GM23338 (cell line): ENCODE results near the gene TRUB2. TPM values are rescaled to one million over a fixed set of nuclear protein-coding genes. Genes with fewer than 3 reads are reported as not detected.
"Not testable (repeated sequence)": the region's sequence is repeated elsewhere in the genome, so short reads cannot be mapped to it uniquely, and the experiment has no call there.

Experiments
- ATAC-seq: fragments of 200-7000 bp; cut with Tn5 transposase; 3 replicates; pipeline ENCODE4 v1.9.1; 2020
- DNase-seq: peaks from one replicate; pipeline ENCODE4 v3.0.0-alpha.2; 2015; ENCODE audit warnings: low spot score
- H2AFZ ChIP-seq: fragments of 200-600 bp; sonication (generic); 2 replicates; pipeline ENCODE4 v1.8.0; 2016; ENCODE audit warnings: antibody characterized with exemption, mild to moderate bottlenecking, moderate library complexity
- H3F3A ChIP-seq: fragments of 200-600 bp; sonication (generic); replicated peaks from 2 replicates; pipeline ENCODE4 v1.8.0; 2017; ENCODE audit warnings: antibody characterized with exemption, mixed run types, low read depth
- H3K27ac ChIP-seq: fragments of 200-600 bp; sonication (generic); 2 replicates; pipeline ENCODE4 v1.6.1; 2016; ENCODE audit warnings: low read depth
- H3K27me3 ChIP-seq: fragments of 200-600 bp; sonication (generic); 2 replicates; pipeline ENCODE4 v1.8.0; 2016; ENCODE audit warnings: mild to moderate bottlenecking, mixed run types, moderate library complexity; ENCODE audit not compliant: insufficient read depth
- H3K36me3 ChIP-seq: fragments of 200-600 bp; sonication (generic); 2 replicates; pipeline ENCODE4 v1.8.0; 2016; ENCODE audit warnings: mild to moderate bottlenecking; ENCODE audit not compliant: insufficient read depth
- H3K4me1 ChIP-seq: fragments of 200-600 bp; sonication (generic); 2 replicates; pipeline ENCODE4 v1.8.0; 2016; ENCODE audit warnings: mild to moderate bottlenecking, moderate library complexity; ENCODE audit not compliant: insufficient read depth
- H3K4me2 ChIP-seq: fragments of 200-600 bp; sonication (generic); 2 replicates; pipeline ENCODE4 v1.7.1; 2017; ENCODE audit warnings: mixed run types
- H3K4me3 ChIP-seq: fragments of 200-600 bp; sonication (generic); 2 replicates; pipeline ENCODE4 v1.6.1; 2016; ENCODE audit warnings: mixed run types
- H3K79me2 ChIP-seq: fragments of 200-600 bp; sonication (generic); replicated peaks from 2 replicates; pipeline ENCODE4 v1.8.0; 2017; ENCODE audit warnings: mild to moderate bottlenecking; ENCODE audit not compliant: insufficient read depth
- H3K9me2 ChIP-seq: fragments of 200-600 bp; sonication (generic); 2 replicates; pipeline ENCODE4 v1.8.0; 2017; ENCODE audit not compliant: insufficient read depth
- H4K20me1 ChIP-seq: fragments of 200-600 bp; sonication (generic); replicated peaks from 2 replicates; pipeline ENCODE4 v1.8.0; 2017; ENCODE audit warnings: mild to moderate bottlenecking; ENCODE audit not compliant: insufficient read depth
- H3K27ac Mint-ChIP-seq: 2 replicates; pipeline ENCODE4 v1.8.0; 2020; ENCODE audit warnings: inconsistent platforms, mild to moderate bottlenecking, moderate library complexity, mixed read lengths
- H3K27me3 Mint-ChIP-seq: 3 replicates; pipeline ENCODE4 v1.8.0; 2022; ENCODE audit warnings: low read depth, mild to moderate bottlenecking, moderate library complexity, mixed read lengths, inconsistent platforms; ENCODE audit not compliant: insufficient read depth, poor library complexity
- H3K36me3 Mint-ChIP-seq: 3 replicates; pipeline ENCODE4 v1.8.0; 2021; ENCODE audit warnings: low read depth, mild to moderate bottlenecking, inconsistent platforms, moderate library complexity, mixed read lengths
- H3K4me1 Mint-ChIP-seq: 3 replicates; pipeline ENCODE4 v1.8.0; 2020; ENCODE audit warnings: mild to moderate bottlenecking, inconsistent platforms, mixed read lengths
- H3K4me3 Mint-ChIP-seq: 3 replicates; pipeline ENCODE4 v1.8.0; 2021; ENCODE audit warnings: moderate library complexity, mild to moderate bottlenecking, inconsistent platforms, mixed read lengths
- H3K9me3 Mint-ChIP-seq: 3 replicates; pipeline ENCODE4 v1.8.0; 2020; ENCODE audit warnings: moderate library complexity, mild to moderate bottlenecking, inconsistent platforms, mixed read lengths
- CREB1 ChIP-seq: fragments of 250-450 bp; sonication (Bioruptor Pico); IDR thresholded peaks from 2 replicates; pipeline ENCODE4 v1.5.0; 2020; ENCODE audit warnings: low read depth, mild to moderate bottlenecking, moderate library complexity
- ETS1 ChIP-seq: IDR thresholded peaks from 2 replicates; pipeline ENCODE4 v1.6.1; 2016; ENCODE audit warnings: antibody characterized with exemption
- EZH2phosphoT487 ChIP-seq: fragments of 200-600 bp; sonication (generic); IDR thresholded peaks from one replicate; pipeline ENCODE4 v1.8.1; 2018; ENCODE audit warnings: antibody characterized with exemption; ENCODE audit not compliant: unreplicated experiment
- NANOG ChIP-seq: IDR thresholded peaks from 2 replicates; pipeline ENCODE4 v1.6.1; 2016; ENCODE audit warnings: antibody characterized with exemption, borderline replicate concordance
- POLR2AphosphoS5 ChIP-seq: IDR thresholded peaks from 2 replicates; pipeline ENCODE4 v1.6.1; 2016; ENCODE audit warnings: antibody characterized with exemption, low read depth
- ZNF114 ChIP-seq: fragments of 250-450 bp; sonication (Bioruptor Pico); IDR thresholded peaks from 2 replicates; pipeline ENCODE4 v1.5.0; 2020; ENCODE audit warnings: mild to moderate bottlenecking, moderate library complexity
- ZNF331 ChIP-seq: fragments of 250-450 bp; sonication (Bioruptor Pico); IDR thresholded peaks from 2 replicates; pipeline ENCODE4 v1.5.0; 2020; ENCODE audit warnings: low read depth, mild to moderate bottlenecking, moderate library complexity
- polyA plus RNA-seq: library from polyadenylated mRNA; unstranded; fragments of >200 nt; fragmentation: Nextera tagmentation; extraction: Ambion mirVana; gene quantifications from 2 replicates; pipeline ENCODE4 v1.2.1, GENCODE V29; 2016
- total RNA-seq: library from RNA; depleted of rRNA; stranded (reverse); fragments of >200 nt; shearing (Covaris generic); gene quantifications from 2 replicates; pipeline ENCODE4 v1.2.3, GENCODE V29; 2014

The TRUB2 gene
- total and polyA plus RNA-seq, 2 experiments from 2014 or later: 15.4 to 31.4 TPM

- H3K27me3 Mint-ChIP-seq: peaks cover 14% of the 10 kb centered on the region
- H3K27me3 ChIP-seq, H3K4me1 Mint-ChIP-seq, H3K4me3 ChIP-seq, DNase-seq, H2AFZ ChIP-seq, H3K36me3 Mint-ChIP-seq, H3K36me3 ChIP-seq, ATAC-seq, H3K9me3 Mint-ChIP-seq, H3K27ac ChIP-seq, H3K79me2 ChIP-seq, H3K4me2 ChIP-seq, H3K9me2 ChIP-seq, H3K4me3 Mint-ChIP-seq, H3K27ac Mint-ChIP-seq, H3K4me1 ChIP-seq, H4K20me1 ChIP-seq: not testable (repeated sequence)
- peaks cover 12% of the 10 kb centered on the region for H3F3A ChIP-seq
These were observed 16.8 kb upstream of the TRUB2 start for GRCh38 chr9:128338852-128339614.

DNA sequence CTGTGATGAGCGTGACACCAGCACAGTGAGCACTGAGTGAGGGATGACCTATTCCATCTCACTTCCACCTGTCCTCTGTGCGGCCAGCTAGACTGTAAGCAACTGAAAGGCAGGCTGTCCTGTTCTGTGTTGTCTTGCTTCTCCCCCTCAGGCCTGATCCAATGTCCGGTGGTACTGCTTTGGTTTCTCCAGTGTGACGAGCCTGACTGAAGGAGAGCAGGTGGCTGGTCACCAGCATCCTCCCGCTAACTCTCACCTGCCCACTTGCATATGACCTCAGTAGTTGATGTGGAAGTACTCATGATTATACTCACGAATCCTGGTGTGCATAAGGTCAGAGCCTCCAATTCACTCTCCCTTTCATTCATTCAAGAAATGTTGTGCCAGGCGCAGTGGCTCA, 15.7 kb upstream of the TRUB2 start:
- Histone ChIP-seq H4K20me1 (peaks cover 6% of the 10 kb centered on the region; the same call in 1 of the 2 replicates), H3K4me2 (no peak overlapping the region), H3K36me3 (no peaks in the 10 kb centered on the region), H3K4me3 (no peak overlapping the region), H2AFZ (no peak overlapping the region), H3F3A (peaks cover 12% of the 10 kb centered on the region; the same call in 1 of the 2 replicates), H3K9me2 (no peaks in the 10 kb centered on the region), H3K27me3 (no peaks in the 10 kb centered on the region), H3K4me1 (no peaks in the 10 kb centered on the region), H3K27ac (no peak overlapping the region), H3K79me2 (no peaks in the 10 kb centered on the region)
- Mint-ChIP-seq H3K4me3 (no peak overlapping the region), H3K4me1 (peaks cover 4% of the 10 kb centered on the region; the same call in 2 of the 3 replicates), H3K9me3 (0 out of 3 replicates have a peak, but pooled peaks cover 3% of the 10 kb centered on the region), H3K27ac (no peak overlapping the region), H3K27me3 (peaks cover 14% of the 10 kb centered on the region), H3K36me3 (no peaks in the 10 kb centered on the region; the same call in 2 of the 3 replicates)
- no peak for TF ChIP-seq POLR2AphosphoS5
- no peak for TF ChIP-seq NANOG
- no peak for TF ChIP-seq CREB1 (CRISPR knock-in tag)
- no peak for TF ChIP-seq ZNF114
- DNase-seq (no peak), ATAC-seq (no peak)

DNA sequence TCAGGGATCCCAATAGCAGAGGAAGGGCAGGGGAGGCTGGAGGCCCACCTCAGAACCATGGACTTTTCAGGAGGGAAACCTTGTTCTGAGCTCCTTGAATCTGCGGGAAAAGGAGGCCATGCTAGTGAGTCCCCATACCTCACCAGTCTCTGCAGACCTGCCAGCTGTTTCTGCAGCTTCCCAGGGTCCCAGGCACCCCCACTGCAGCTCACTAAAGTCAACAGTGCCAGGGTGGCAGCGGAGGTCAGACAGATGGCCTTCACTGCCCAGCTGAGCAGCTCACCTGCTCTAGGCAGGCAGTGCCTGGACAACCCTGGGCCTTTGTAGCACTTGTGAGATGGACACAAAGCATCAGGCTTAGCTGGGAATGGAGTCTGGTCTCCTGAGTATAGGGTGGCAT, 13.7 kb upstream of the TRUB2 start:
- TF ChIP-seq ZNF331 (CRISPR knock-in tag): no peak
- TF ChIP-seq EZH2phosphoT487: no peak
- no peak for TF ChIP-seq ETS1
- no peak for TF ChIP-seq ZNF114
- no peak for DNase-seq
- Mint-ChIP-seq H3K4me3 (no peak overlapping the region), H3K4me1 (no peaks in the 10 kb centered on the region), H3K36me3 (peaks cover 2% of the 10 kb centered on the region; the same call in 1 of the 3 replicates), H3K9me3 (0 out of 3 replicates have a peak, but pooled peaks cover 3% of the 10 kb centered on the region), H3K27ac (no peak overlapping the region), H3K27me3 (peaks cover 11% of the 10 kb centered on the region)
- H3K27ac ChIP-seq: no peak overlapping the region
- no peaks in the 10 kb centered on the region for H3K27me3 ChIP-seq
- no peak for ATAC-seq
- no peaks in the 10 kb centered on the region for H3K9me2 ChIP-seq
- H3K79me2 ChIP-seq: no peaks in the 10 kb centered on the region
- H4K20me1 ChIP-seq: no peaks in the 10 kb centered on the region
- peaks cover 5% of the 10 kb centered on the region; the same call in 1 of the 2 replicates for H3F3A ChIP-seq
- H2AFZ ChIP-seq: no peak overlapping the region
- H3K4me2 ChIP-seq: no peak overlapping the region
- H3K4me3 ChIP-seq: no peak overlapping the region
- no peaks in the 10 kb centered on the region for H3K4me1 ChIP-seq
- no peaks in the 10 kb centered on the region for H3K36me3 ChIP-seq
